GM12878 (cell line): ENCODE results near the gene MAGEA1. TPM values are rescaled to one million over a fixed set of nuclear protein-coding genes. Genes with fewer than 3 reads are reported as not detected.

Experiments used
- ATAC-seq: fragments of 200-7000 bp; cut with Tn5 transposase; 3 replicates; pipeline ENCODE4 v1.9.1; 2020; ENCODE audit warnings: mild to moderate bottlenecking, moderate library complexity
- BruUV-seq: library from RNA; stranded (reverse); fragments of 400-500 nt; replicated peaks from 2 replicates; lab custom pipeline; 2021; lab: Mats Ljungman, UMichigan
- CTCF ChIA-PET: fragments of 300-600 bp; sonication (Branson Sonifier 250); formaldehyde crosslinking; extraction: SDS; loops from one replicate; lab custom pipeline; 2021; ENCODE audit warnings: inconsistent platforms; lab: Yijun Ruan, JAX
- POLR2A ChIA-PET: fragments of 350-600 bp; formaldehyde crosslinking; extraction: SDS; loops from one replicate; lab custom pipeline; 2021; ENCODE audit warnings: inconsistent platforms; lab: Charles Lee
- RAD21 ChIA-PET: fragments of 300-600 bp; sonication (Branson Sonifier 250); formaldehyde crosslinking; loops from one replicate; lab custom pipeline; 2023; ENCODE audit warnings: antibody characterized with exemption; ENCODE audit not compliant: unreplicated experiment; lab: Charles Lee
- SMC1A ChIA-PET: fragments of 300-600 bp; sonication (Branson Sonifier 250); formaldehyde crosslinking; loops from one replicate; lab custom pipeline; 2023; ENCODE audit not compliant: unreplicated experiment, uncharacterized antibody; lab: Charles Lee
- DNase-seq: peaks from one replicate; pipeline ENCODE4 v3.0.0-alpha.2; 2011; ENCODE audit warnings: low read depth, low spot score
- FAIRE-seq: peaks from 3 replicates; lab custom pipeline; 2011; peaks lifted over from hg19 to GRCh38; lab: Jason Lieb, UNC
- H2AFZ ChIP-seq: 2 replicates; pipeline ENCODE4 v1.6.0; 2011; ENCODE audit warnings: low read depth, low read length, control low read depth; ENCODE audit not compliant: control insufficient read depth
- H3K27ac ChIP-seq: 2 replicates; pipeline ENCODE4 v1.5.1; 2011; ENCODE audit warnings: control low read depth; ENCODE audit not compliant: control insufficient read depth, insufficient read depth
- H3K27me3 ChIP-seq, 2 experiments: replicated peaks in 1 of 2; 2 replicates each; pipeline versions ENCODE4 v1.6.0 to v1.6.1; 2011; ENCODE audit warnings: low read length in 1 of 2; ENCODE audit not compliant: control insufficient read depth in 2 of 2, insufficient read depth in 2 of 2
- H3K36me3 ChIP-seq, 2 experiments: 2 replicates each; pipeline ENCODE4 v1.5.1; 2011; ENCODE audit warnings: low read length in 1 of 2; ENCODE audit not compliant: control insufficient read depth in 2 of 2, insufficient read depth in 2 of 2
- H3K4me1 ChIP-seq: 2 replicates; pipeline ENCODE4 v1.6.1; 2011; ENCODE audit warnings: mild to moderate bottlenecking, low read length, moderate library complexity, mixed read lengths; ENCODE audit not compliant: control insufficient read depth, insufficient read depth
- H3K4me2 ChIP-seq: 2 replicates; pipeline ENCODE4 v1.6.0; 2011; ENCODE audit warnings: control low read depth; ENCODE audit not compliant: control insufficient read depth, insufficient read depth
- H3K4me3 ChIP-seq: fragments of 200-600 bp; sonication (generic); 2 replicates; pipeline ENCODE4 v1.5.1; 2016
- H3K79me2 ChIP-seq: 2 replicates; pipeline ENCODE4 v1.6.0; 2011; ENCODE audit warnings: low read length; ENCODE audit not compliant: control insufficient read depth, insufficient read depth
- H3K9ac ChIP-seq: 2 replicates; pipeline ENCODE4 v1.8.0; 2011; ENCODE audit warnings: low read length, control low read depth, mixed read lengths; ENCODE audit not compliant: control insufficient read depth, insufficient read depth
- H3K9me3 ChIP-seq: replicated peaks from 3 replicates; pipeline ENCODE4 v1.5.1; 2011; ENCODE audit warnings: mild to moderate bottlenecking, low read length; ENCODE audit not compliant: control insufficient read depth, insufficient read depth
- H4K20me1 ChIP-seq: 2 replicates; pipeline ENCODE4 v1.6.0; 2011; ENCODE audit not compliant: control insufficient read depth, insufficient read depth
- ATF3 ChIP-seq: IDR thresholded peaks from 2 replicates; pipeline ENCODE4 v1.6.1; 2011; ENCODE audit warnings: low read depth, mild to moderate bottlenecking, low read length, moderate library complexity, borderline replicate concordance; ENCODE audit errors: extremely low read depth
- E2F4 ChIP-seq: IDR thresholded peaks from 2 replicates; pipeline ENCODE4 v1.6.1; 2012; ENCODE audit warnings: low read depth, low read length, improper control_type of control experiment
- EED ChIP-seq: sonication (generic); IDR thresholded peaks from 2 replicates; pipeline ENCODE4 v1.6.1; 2016; ENCODE audit warnings: antibody characterized with exemption, low read depth
- GABPA ChIP-seq: IDR thresholded peaks from 2 replicates; pipeline ENCODE4 v1.6.1; 2014; ENCODE audit warnings: antibody characterized with exemption, low read depth, mild to moderate bottlenecking, inconsistent platforms
- HDAC6 ChIP-seq: fragments of 200-600 bp; sonication (generic); IDR thresholded peaks from one replicate; pipeline ENCODE4 v1.8.0; 2017; ENCODE audit warnings: antibody characterized with exemption; ENCODE audit not compliant: unreplicated experiment
- MTA2 ChIP-seq: fragments of 450-650 bp; IDR thresholded peaks from 2 replicates; pipeline ENCODE4 v1.6.1; 2016; ENCODE audit warnings: low read depth, mild to moderate bottlenecking, moderate library complexity
- NFYB ChIP-seq: IDR thresholded peaks from 2 replicates; pipeline ENCODE4 v1.6.1; 2011; ENCODE audit warnings: low read depth, mild to moderate bottlenecking, low read length, improper control_type of control experiment, moderate library complexity; ENCODE audit not compliant: insufficient read depth
- NRF1 ChIP-seq: conservative IDR thresholded peaks from 2 replicates; pipeline ENCODE4 v1.6.1; 2011; ENCODE audit warnings: mild to moderate bottlenecking, low read depth, low read length, improper control_type of control experiment
- PML ChIP-seq: IDR thresholded peaks from 2 replicates; pipeline ENCODE4 v1.6.1; 2012; ENCODE audit warnings: low read length, inconsistent platforms
- POLR2A ChIP-seq: IDR thresholded peaks from 2 replicates; pipeline ENCODE4 v1.6.1; 2011; ENCODE audit warnings: low read depth, mild to moderate bottlenecking, low read length
- RB1 ChIP-seq: fragments of 450-650 bp; formaldehyde crosslinking; IDR thresholded peaks from 2 replicates; pipeline ENCODE4 v1.6.1; 2017; ENCODE audit warnings: mild to moderate bottlenecking, borderline replicate concordance
- SIX5 ChIP-seq: IDR thresholded peaks from 2 replicates; pipeline ENCODE4 v1.6.1; 2011; ENCODE audit warnings: mild to moderate bottlenecking, low read depth, low read length, moderate library complexity; ENCODE audit not compliant: severe bottlenecking
- ZSCAN29 ChIP-seq: fragments of 450-650 bp; IDR thresholded peaks from 2 replicates; pipeline ENCODE4 v1.6.1; 2017; ENCODE audit warnings: mild to moderate bottlenecking, moderate library complexity
- WGBS: methylation state at CpG from one replicate; pipeline ENCODE4 v1.1.6; 2016; ENCODE audit warnings: low lambda C conversion rate; ENCODE audit not compliant: insufficient replicate concordance, insufficient coverage; ENCODE audit errors: missing lambda C conversion rate; 5-methylcytosine and 5-hydroxymethylcytosine counted together
- in situ Hi-C: fragments of 300-500 bp; cut with MboI; formaldehyde crosslinking; loops from 9 replicates; pipeline ENCODE4 v1.14.3; 2018; ENCODE audit warnings: mixed read lengths
- intact Hi-C: fragments of 100-400 bp; cut with micrococcal nuclease; formaldehyde crosslinking; loops from one replicate; pipeline ENCODE4 v1.14.2; 2022; ENCODE audit not compliant: unreplicated experiment
- polyA plus RNA-seq, 11 experiments: library from polyadenylated mRNA; depleted of rRNA in 4 of 11; unstranded in 6 of 11; stranded (reverse) in 5 of 11; fragments of >200 nt; fragmentation: Nextera tagmentation in 4 of 11; fragmentation: Illumina TruSeq in 1 of 11; extraction: Ambion mirVana in 4 of 11; extraction: Trizol in 1 of 11; gene quantifications; 1 replicate in 1 of 11; 2 replicates in 10 of 11; pipeline versions ENCODE4 v1.2.1 to v1.2.3, GENCODE V29; 2011 to 2016; ENCODE audit warnings: inconsistent platforms in 2 of 11, missing spikeins in 2 of 11, low read depth in 1 of 11
- total RNA-seq, 4 experiments: library from RNA; depleted of rRNA in 3 of 4; stranded (reverse); fragments of >200 nt in 3 of 4; fragmentation: Illumina TruSeq in 1 of 4; extraction: Trizol in 1 of 4; gene quantifications; 2 replicates each; pipeline versions ENCODE4 v1.2.1 to v1.2.3, GENCODE V29; 2013 to 2021

Gene MAGEA1
- total and polyA plus RNA-seq, 10 of the 15 experiments (the other 5 are each of a cell fraction or from before 2014, with no cell fraction given), result 0.31 TPM; not detected in 9

- ATAC-seq (no peak), FAIRE-seq (no peak), DNase-seq (no peak)
- TF ChIP-seq GABPA, result no peak
- no peak for TF ChIP-seq RB1
- TF ChIP-seq MTA2, result no peak
- TF ChIP-seq ATF3, result no peak
- TF ChIP-seq SIX5, result no peak
- no peak for TF ChIP-seq ZSCAN29
- TF ChIP-seq E2F4, result no peak
- TF ChIP-seq PML, result no peak
- TF ChIP-seq NRF1, result no peak
- no peak for TF ChIP-seq POLR2A
- TF ChIP-seq NFYB, result no peak
- TF ChIP-seq EED, result no peak
- TF ChIP-seq HDAC6, result no peak
- intact Hi-C loops, result no loop called here
- Histone ChIP-seq H4K20me1 (no peaks in the 10 kb centered on the region), H3K79me2 (no peaks in the 10 kb centered on the region), H3K4me2 (no peak overlapping the region), H3K27ac (no peak overlapping the region), H2AFZ (no peak overlapping the region), H3K4me3 (no peak overlapping the region), H3K36me3 (no peaks in the 10 kb centered on the region), H3K9ac (no peak overlapping the region), H3K27me3 (no peaks in the 10 kb centered on the region), H3K4me1 (no peaks in the 10 kb centered on the region), H3K9me3 (no peaks in the 10 kb centered on the region)
- ChIA-PET CTCF (interaction anchor here (1.2 kb wide), 1 partner anchor 14 kb away, joined by 3 read pairs; no protein-coding TSS in a partner anchor), POLR2A (no interaction called here), RAD21 (no interaction called here), SMC1A (interaction anchor here (1.0 to 1.2 kb wide), 2 partner anchors 10 to 13 kb away, joined by 3 to 4 read pairs; no protein-coding TSS in a partner anchor)
- no TSS peak for BruUV-seq
- in situ Hi-C loops, result loop anchor here (25.0 kb wide), 1 partner anchor 150 kb away; the partner anchor contains the start of gene PNMA6F
- WGBS, result under 1% methylated on average over 5 of the region's 5 CpGs
Observed at GRCh38 chrX:153161952-153162351, 17.1 kb upstream of the MAGEA1 start.
